Neutrophil (primary cell): ENCODE data around the gene IFT43.

Experiments
- H3K27ac ChIP-seq: fragments of 200-600 bp; sonication (generic); 2 replicates; pipeline ENCODE4 v1.5.1; 2016; ENCODE audit warnings: mild to moderate bottlenecking, moderate library complexity
- H3K27me3 ChIP-seq: fragments of 200-600 bp; sonication (generic); 2 replicates; pipeline ENCODE4 v1.6.0; 2016; ENCODE audit warnings: mild to moderate bottlenecking
- H3K36me3 ChIP-seq: fragments of 200-600 bp; sonication (generic); 2 replicates; pipeline ENCODE4 v1.5.1; 2017
- H3K4me1 ChIP-seq, 2 experiments: fragments of 200-600 bp in 1 of 2; sonication (generic) in 1 of 2; 1 replicate in 1 of 2; 2 replicates in 1 of 2; pipeline versions ENCODE4 v1.5.1 to v1.6.1; 2013 to 2016; ENCODE audit warnings: low read depth in 1 of 2, low read length in 1 of 2, mild to moderate bottlenecking in 1 of 2, moderate library complexity in 1 of 2; ENCODE audit not compliant: control insufficient read depth in 1 of 2, insufficient read depth in 1 of 2
- H3K4me3 ChIP-seq, 2 experiments: fragments of 200-600 bp in 1 of 2; sonication (generic) in 1 of 2; 1 replicate in 1 of 2; 2 replicates in 1 of 2; pipeline ENCODE4 v1.5.1; 2013 to 2016; ENCODE audit warnings: low read depth in 1 of 2, low read length in 1 of 2, mild to moderate bottlenecking in 1 of 2, moderate library complexity in 1 of 2
- H3K9me3 ChIP-seq: fragments of 200-600 bp; sonication (generic); 2 replicates; pipeline ENCODE4 v1.5.1; 2016
- CTCF ChIP-seq: fragments of 200-600 bp; sonication (generic); IDR thresholded peaks from 2 replicates; pipeline ENCODE4 v1.5.1; 2016; ENCODE audit warnings: antibody characterized with exemption

Gene IFT43

GRCh38 chr14:76015191-76015590 lies 29.6 kb downstream of the IFT43 start:
- Histone ChIP-seq H3K27me3 (no peaks in the 10 kb centered on the region), H3K9me3 (no peaks in the 10 kb centered on the region), H3K36me3 (no peaks in the 10 kb centered on the region), H3K4me3 (no peak overlapping the region), H3K27ac (no peak overlapping the region), H3K4me1 (no peaks in the 10 kb centered on the region)
- no peak for TF ChIP-seq CTCF

GRCh38 chr14:76015668-76016067 lies 30.1 kb downstream of the IFT43 start:
- Histone ChIP-seq H3K27me3 (no peaks in the 10 kb centered on the region), H3K9me3 (no peaks in the 10 kb centered on the region), H3K36me3 (no peaks in the 10 kb centered on the region), H3K4me1 (no peaks in the 10 kb centered on the region), H3K4me3 (no peak overlapping the region), H3K27ac (no peak overlapping the region)
- TF ChIP-seq CTCF, result no peak

- Histone ChIP-seq H3K4me3 (no peak overlapping the region), H3K27ac (no peak overlapping the region), H3K27me3 (no peaks in the 10 kb centered on the region), H3K4me1 (no peaks in the 10 kb centered on the region), H3K9me3 (no peaks in the 10 kb centered on the region), H3K36me3 (no peaks in the 10 kb centered on the region)
- no peak for TF ChIP-seq CTCF
Measured at GRCh38 chr14:76019676-76020075, 34.1 kb downstream of the IFT43 start.

- H3K9me3 ChIP-seq, result no peaks in the 10 kb centered on the region
- no peaks in the 10 kb centered on the region for H3K36me3 ChIP-seq
- TF ChIP-seq CTCF, result no peak
- H3K4me1 ChIP-seq, result no peaks in the 10 kb centered on the region
- no peak overlapping the region for H3K27ac ChIP-seq
- no peaks in the 10 kb centered on the region for H3K27me3 ChIP-seq
- H3K4me3 ChIP-seq, result no peak overlapping the region
Measured at GRCh38 chr14:76022991-76023390, 37.4 kb downstream of the IFT43 start.

GRCh38 chr14:76023757-76024156 lies 38.2 kb downstream of the IFT43 start:
- no peaks in the 10 kb centered on the region for H3K27me3 ChIP-seq
- H3K4me3 ChIP-seq, result no peak overlapping the region
- H3K9me3 ChIP-seq, result no peaks in the 10 kb centered on the region
- H3K4me1 ChIP-seq, result no peaks in the 10 kb centered on the region
- no peak for TF ChIP-seq CTCF
- no peak overlapping the region for H3K27ac ChIP-seq
- H3K36me3 ChIP-seq, result no peaks in the 10 kb centered on the region

- no peaks in the 10 kb centered on the region for H3K4me1 ChIP-seq
- no peak overlapping the region for H3K4me3 ChIP-seq
- TF ChIP-seq CTCF, result no peak
- H3K27ac ChIP-seq, result no peak overlapping the region
- no peaks in the 10 kb centered on the region for H3K27me3 ChIP-seq
- H3K36me3 ChIP-seq, result no peaks in the 10 kb centered on the region
- H3K9me3 ChIP-seq, result no peaks in the 10 kb centered on the region
Measured at GRCh38 chr14:76024211-76024907, 38.8 kb downstream of the IFT43 start.
